Activated CD4-positive, alpha-beta memory T cell treated with anti-CD3 and anti-CD28 coated beads for 36 hours (primary cell): ENCODE data around the gene PAPOLB. TPM values are rescaled to one million over a fixed set of nuclear protein-coding genes. Genes with fewer than 3 reads are reported as not detected.
A peak's percentile ranks its signal among the peaks of the same experiment; 100 is the strongest.

Source experiments
- CTCF ChIA-PET: fragments of 350-600 bp; sonication (Branson Sonifier 250); formaldehyde crosslinking; loops from one replicate; lab custom pipeline; 2021; ENCODE audit warnings: antibody characterized with exemption, inconsistent platforms; lab: Charles Lee
- POLR2A ChIA-PET: fragments of 350-600 bp; sonication (Branson Sonifier 250); formaldehyde crosslinking; loops from one replicate; lab custom pipeline; 2021; ENCODE audit warnings: antibody characterized with exemption; lab: Charles Lee
- DNase-seq: peaks from one replicate; pipeline ENCODE4 v3.0.0-alpha.2; 2020
- H3K27ac Mint-ChIP-seq: one replicate; pipeline ENCODE4 v1.8.0; 2021; ENCODE audit warnings: mixed read lengths
- H3K27me3 Mint-ChIP-seq: one replicate; pipeline ENCODE4 v1.8.0; 2021; ENCODE audit warnings: mixed read lengths
- H3K36me3 Mint-ChIP-seq: one replicate; pipeline ENCODE4 v1.8.0; 2021; ENCODE audit warnings: mixed read lengths
- H3K4me1 Mint-ChIP-seq: one replicate; pipeline ENCODE4 v1.8.0; 2021; ENCODE audit warnings: low read depth, mixed read lengths
- H3K4me3 Mint-ChIP-seq: one replicate; pipeline ENCODE4 v1.8.0; 2021; ENCODE audit warnings: mild to moderate bottlenecking, mixed read lengths
- H3K9me3 Mint-ChIP-seq: one replicate; pipeline ENCODE4 v1.8.0; 2021; ENCODE audit warnings: mixed read lengths
- intact Hi-C: fragments of 100-400 bp; cut with micrococcal nuclease; formaldehyde crosslinking; loops from one replicate; pipeline ENCODE4 v1.15.1; 2023
- total RNA-seq, 2 experiments: library from RNA; stranded (reverse); gene quantifications; one replicate each; pipeline ENCODE4 v1.2.3, GENCODE V29; 2021

PAPOLB gene
- total RNA-seq, 2 experiments from 2014 or later = not detected

- no peaks in the 10 kb centered on the region for H3K36me3 Mint-ChIP-seq
- intact Hi-C loops = loop anchor here (1.0 to 10.0 kb wide), 2 partner anchors 53 to 255 kb away; partner anchors contain the start of gene RADIL
- H3K4me1 Mint-ChIP-seq = peaks cover 2% of the 10 kb centered on the region
- peak; percentile 72 for DNase-seq
- ChIA-PET CTCF (interaction anchor here (0.6 to 3.1 kb wide), 10 partner anchors 12 to 256 kb away, joined by 3 to 32 read pairs (median 4); partner anchors contain the start of gene RADIL), POLR2A (no interaction called here)
- no peak overlapping the region for H3K4me3 Mint-ChIP-seq
- H3K9me3 Mint-ChIP-seq = no peaks in the 10 kb centered on the region
- peaks cover 1% of the 10 kb centered on the region for H3K27me3 Mint-ChIP-seq
- no peak overlapping the region for H3K27ac Mint-ChIP-seq
These were observed 31.7 kb downstream of the PAPOLB start for GRCh38 chr7:4830176-4830575.

- no peak for DNase-seq
- CTCF ChIA-PET = no interaction called here
- Mint-ChIP-seq H3K9me3 (no peaks in the 10 kb centered on the region), H3K4me1 (peaks cover 2% of the 10 kb centered on the region), H3K36me3 (no peaks in the 10 kb centered on the region), H3K27me3 (peaks cover 1% of the 10 kb centered on the region), H3K4me3 (no peak overlapping the region), H3K27ac (no peak overlapping the region)
- POLR2A ChIA-PET = no interaction called here
- intact Hi-C loops = no loop called here
These were observed 33.0 kb downstream of the PAPOLB start for GRCh38 chr7:4828720-4829383.

DNA sequence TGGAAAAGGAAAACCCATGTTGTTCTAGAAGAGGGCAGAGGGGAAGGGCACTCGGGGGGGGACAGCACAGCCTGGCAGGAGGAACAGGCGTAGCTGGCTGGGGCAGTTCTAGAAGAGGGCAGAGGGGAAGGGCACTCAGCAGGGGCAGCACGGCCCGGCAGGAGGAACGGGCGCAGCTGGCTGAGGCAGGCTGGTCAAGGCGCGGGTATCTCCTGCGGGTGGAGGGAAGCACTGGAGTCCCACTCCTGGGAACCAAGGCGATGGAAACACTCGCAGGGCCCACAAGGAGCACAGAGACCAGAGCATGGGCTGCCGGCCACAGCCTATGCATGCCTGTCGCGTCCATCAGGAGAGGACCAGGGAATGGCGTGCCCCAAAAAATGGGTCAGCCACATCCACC is 36.7 kb downstream of the PAPOLB start:
- Mint-ChIP-seq H3K9me3 (no peaks in the 10 kb centered on the region), H3K27me3 (peaks cover 5% of the 10 kb centered on the region), H3K27ac (no peak overlapping the region), H3K36me3 (no peaks in the 10 kb centered on the region), H3K4me3 (no peak overlapping the region), H3K4me1 (no peaks in the 10 kb centered on the region)
- no peak for DNase-seq
- POLR2A ChIA-PET = no interaction called here
- CTCF ChIA-PET = interaction anchor here (1.0 kb wide), 1 partner anchor 59 kb away, joined by 3 read pairs; the partner anchor contains the start of gene RADIL
- intact Hi-C loops = no loop called here

- no peaks in the 10 kb centered on the region for H3K4me1 Mint-ChIP-seq
- no peaks in the 10 kb centered on the region for H3K9me3 Mint-ChIP-seq
- H3K27me3 Mint-ChIP-seq = peaks cover 5% of the 10 kb centered on the region
- intact Hi-C loops = no loop called here
- CTCF ChIA-PET = interaction anchor here (0.8 kb wide), 1 partner anchor 59 kb away, joined by 3 read pairs; the partner anchor contains the start of gene RADIL
- H3K27ac Mint-ChIP-seq = no peak overlapping the region
- no peak for DNase-seq
- no peaks in the 10 kb centered on the region for H3K36me3 Mint-ChIP-seq
- POLR2A ChIA-PET = no interaction called here
- H3K4me3 Mint-ChIP-seq = no peak overlapping the region
These were observed 37.6 kb downstream of the PAPOLB start for GRCh38 chr7:4824120-4824775.

GRCh38 chr7:4823441-4824119 is 38.2 kb downstream of the PAPOLB start:
- Mint-ChIP-seq H3K9me3 (no peaks in the 10 kb centered on the region), H3K27ac (no peak overlapping the region), H3K27me3 (peaks cover 5% of the 10 kb centered on the region), H3K36me3 (no peaks in the 10 kb centered on the region), H3K4me3 (no peak overlapping the region), H3K4me1 (no peaks in the 10 kb centered on the region)
- DNase-seq = no peak
- ChIA-PET POLR2A (no interaction called here), CTCF (interaction anchor here (0.6 kb wide), 1 partner anchor 515 kb away, joined by 3 read pairs; no protein-coding TSS in a partner anchor)
- intact Hi-C loops = no loop called here

DNA sequence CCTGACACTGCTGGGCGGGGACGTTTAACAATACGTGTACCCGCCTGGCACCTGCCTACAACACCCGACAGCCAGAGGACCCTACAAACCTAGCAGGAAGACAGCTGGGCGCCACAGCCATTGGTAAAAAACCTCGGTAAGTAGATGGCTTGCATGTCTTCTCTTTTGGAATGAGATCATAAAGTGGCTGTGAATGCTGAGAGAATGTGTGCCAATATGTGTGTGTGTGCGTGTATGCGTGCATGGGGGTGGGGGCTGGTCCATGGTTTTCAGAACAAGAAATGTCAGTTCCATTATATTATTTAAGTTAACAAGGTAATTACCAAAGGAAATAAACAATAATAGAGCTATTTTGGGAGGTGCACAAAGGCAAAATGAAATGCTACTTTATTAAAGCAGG is 39.2 kb downstream of the PAPOLB start:
- Mint-ChIP-seq H3K9me3 (no peaks in the 10 kb centered on the region), H3K4me1 (no peaks in the 10 kb centered on the region), H3K27ac (no peak overlapping the region), H3K4me3 (no peak overlapping the region), H3K36me3 (no peaks in the 10 kb centered on the region), H3K27me3 (peaks cover 5% of the 10 kb centered on the region)
- ChIA-PET CTCF (interaction anchor here (0.6 kb wide), 1 partner anchor 516 kb away, joined by 3 read pairs; no protein-coding TSS in a partner anchor), POLR2A (no interaction called here)
- no peak for DNase-seq
- intact Hi-C loops = no loop called here

- Mint-ChIP-seq H3K27ac (no peak overlapping the region), H3K4me1 (no peaks in the 10 kb centered on the region), H3K36me3 (no peaks in the 10 kb centered on the region), H3K4me3 (no peak overlapping the region), H3K27me3 (peaks cover 7% of the 10 kb centered on the region), H3K9me3 (no peaks in the 10 kb centered on the region)
- ChIA-PET POLR2A (no interaction called here), CTCF (no interaction called here)
- intact Hi-C loops = no loop called here
- no peak for DNase-seq
These were observed 40.8 kb downstream of the PAPOLB start for GRCh38 chr7:4820967-4821471.

GRCh38 chr7:4820405-4820966 is 41.3 kb downstream of the PAPOLB start:
- no peak for DNase-seq
- peaks cover 6% of the 10 kb centered on the region for H3K27me3 Mint-ChIP-seq
- CTCF ChIA-PET = no interaction called here
- H3K4me3 Mint-ChIP-seq = no peak overlapping the region
- H3K4me1 Mint-ChIP-seq = no peaks in the 10 kb centered on the region
- POLR2A ChIA-PET = no interaction called here
- H3K27ac Mint-ChIP-seq = no peak overlapping the region
- intact Hi-C loops = no loop called here
- no peaks in the 10 kb centered on the region for H3K9me3 Mint-ChIP-seq
- H3K36me3 Mint-ChIP-seq = no peaks in the 10 kb centered on the region

- POLR2A ChIA-PET = no interaction called here
- Mint-ChIP-seq H3K27me3 (peaks cover 7% of the 10 kb centered on the region), H3K9me3 (no peaks in the 10 kb centered on the region), H3K4me1 (no peaks in the 10 kb centered on the region), H3K4me3 (no peak overlapping the region), H3K36me3 (no peaks in the 10 kb centered on the region), H3K27ac (no peak overlapping the region)
- CTCF ChIA-PET = interaction anchor here (0.6 to 1.9 kb wide), 2 partner anchors 10 to 154 kb away, joined by 3 to 5 read pairs; no protein-coding TSS in a partner anchor
- DNase-seq = no peak
- intact Hi-C loops = no loop called here
These were observed 42.0 kb downstream of the PAPOLB start for GRCh38 chr7:4819560-4820404.

DNA sequence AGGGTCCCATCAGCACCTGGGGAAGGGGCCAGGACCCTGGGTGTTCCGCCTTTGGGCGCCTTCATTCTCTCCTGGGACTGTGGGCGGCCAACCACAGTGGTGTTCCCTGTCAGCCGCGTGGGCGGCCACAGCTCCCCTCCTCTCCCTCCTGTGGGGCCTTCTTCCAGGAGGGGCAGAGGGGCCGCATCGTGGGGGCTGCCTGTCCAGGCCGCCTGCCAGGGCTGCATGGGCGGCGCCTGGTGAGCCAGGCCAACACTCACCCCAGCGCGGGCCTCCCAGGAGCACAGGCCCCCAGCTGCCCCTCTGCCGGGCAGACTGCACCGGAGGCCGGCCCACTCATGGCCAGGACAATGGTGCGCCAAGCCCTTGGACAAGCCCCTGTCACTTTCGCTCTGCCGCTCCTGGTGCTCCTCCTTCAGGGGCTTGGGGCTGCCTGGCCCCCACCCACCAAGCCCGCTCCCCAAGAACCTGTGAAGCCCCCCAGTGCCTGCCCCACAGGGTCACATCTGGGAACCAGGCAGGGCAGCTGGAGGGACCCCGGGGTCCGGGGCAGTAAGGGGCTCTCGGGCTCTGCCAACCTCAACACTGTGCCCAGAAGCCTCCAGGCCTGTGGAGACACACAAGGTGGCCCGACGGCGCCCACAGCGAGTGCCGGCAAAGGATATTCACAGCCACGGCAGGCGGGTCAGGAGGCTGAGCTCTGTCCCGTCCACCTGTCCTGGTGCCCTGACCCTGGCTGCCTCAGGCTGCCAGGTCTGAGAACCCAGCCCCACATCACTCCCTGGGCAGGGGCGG is 43.6 kb downstream of the PAPOLB start:
- CTCF ChIA-PET = interaction anchor here (1.9 kb wide), 1 partner anchor 12 kb away, joined by 5 read pairs; no protein-coding TSS in a partner anchor

More for the DNA sequence above, 43.6 kb downstream of the PAPOLB start:
- Mint-ChIP-seq H3K27me3 (peaks cover 14% of the 10 kb centered on the region), H3K9me3 (no peaks in the 10 kb centered on the region), H3K36me3 (no peaks in the 10 kb centered on the region), H3K4me1 (no peaks in the 10 kb centered on the region), H3K4me3 (no peak overlapping the region), H3K27ac (no peak overlapping the region)
- no peak for DNase-seq
- POLR2A ChIA-PET = no interaction called here
- intact Hi-C loops = no loop called here
